Measurements from ENCODE around the gene GNAQ.

GNAQ gene

GRCh38 chr9:77957652-77958051 lies 74.0 kb downstream of the GNAQ start:
- intact Hi-C loops (cut with DNase I; ENCODE audit: low total_unique reads), result no loop called here
- no peak for DNase-seq
- Histone ChIP-seq H3K9me3 (no peaks in the 10 kb centered on the region), H3K36me3 (no peaks in the 10 kb centered on the region), H3K27ac (no peak overlapping the region), H3K4me3 (no peak overlapping the region), H3K4me1 (peaks cover 0 to 96% (median 45%) of the 10 kb centered on the region in 4 donors), H3K27me3 (no peaks in the 10 kb centered on the region)
- no peak for TF ChIP-seq CTCF (IDR thresholded peaks at IDR 0.05)

- intact Hi-C loops (cut with DNase I; ENCODE audit: low total_unique reads), result no loop called here
- no peak for TF ChIP-seq CTCF (IDR thresholded peaks at IDR 0.05)
Observed at GRCh38 chr9:77956555-77956954, 75.1 kb downstream of the GNAQ start.

GRCh38 chr9:77954666-77955015 lies 77.0 kb downstream of the GNAQ start:
- Histone ChIP-seq H3K9me3 (no peaks in the 10 kb centered on the region), H3K36me3 (no peaks in the 10 kb centered on the region), H3K4me3 (no peak overlapping the region), H3K4me1 (peaks cover 0 to 93% (median 41%) of the 10 kb centered on the region in 4 donors), H3K27me3 (no peaks in the 10 kb centered on the region), H3K27ac (peak overlapping the region; percentile 20 to 31)
- intact Hi-C loops (cut with DNase I; ENCODE audit: low total_unique reads), result no loop called here
- no peak for DNase-seq
- no peak for TF ChIP-seq CTCF (IDR thresholded peaks at IDR 0.05)

More at GRCh38 chr9:77956555-77956954, 75.1 kb downstream of the GNAQ start:
- H3K36me3 ChIP-seq, result no peaks in the 10 kb centered on the region
- H3K27ac ChIP-seq, result no peak overlapping the region
- peaks cover 0 to 96% (median 51%) of the 10 kb centered on the region in 4 donors for H3K4me1 ChIP-seq
- no peak for DNase-seq
- H3K27me3 ChIP-seq, result no peaks in the 10 kb centered on the region
- H3K4me3 ChIP-seq, result no peak overlapping the region
- no peaks in the 10 kb centered on the region for H3K9me3 ChIP-seq

DNA sequence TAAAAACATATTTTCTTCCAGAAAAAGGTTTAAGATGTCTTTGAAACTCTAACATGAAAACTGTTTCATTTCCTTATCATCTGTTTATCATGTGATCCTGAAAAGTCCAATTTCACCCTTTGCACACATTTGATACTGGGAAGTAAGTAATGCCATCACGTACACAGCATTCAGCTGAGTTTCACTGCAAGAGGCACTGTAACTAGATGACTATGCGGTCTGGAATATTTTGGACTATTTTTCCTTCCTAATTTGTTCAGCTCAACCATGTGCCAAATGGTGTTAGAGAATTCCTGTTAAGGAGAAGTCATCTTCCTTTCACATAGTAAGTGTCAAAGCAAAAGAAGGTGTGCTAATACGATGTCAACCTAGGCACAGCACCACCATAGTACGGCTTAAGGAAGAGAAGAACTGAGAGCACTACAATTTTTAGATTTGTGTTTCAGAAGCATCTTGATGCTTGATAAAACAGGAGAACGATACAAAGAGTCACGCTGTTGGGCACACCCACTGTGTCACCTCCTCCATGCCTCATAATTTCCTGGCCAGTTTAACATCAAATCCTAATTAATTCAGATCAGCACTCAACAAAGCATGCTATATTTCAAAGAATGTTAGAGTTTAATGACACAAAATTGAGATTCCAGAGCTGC lies 77.5 kb downstream of the GNAQ start:
- Histone ChIP-seq H3K36me3 (no peaks in the 10 kb centered on the region), H3K4me1 (peaks cover 0 to 97% (median 43%) of the 10 kb centered on the region in 4 donors), H3K9me3 (no peaks in the 10 kb centered on the region), H3K27me3 (no peaks in the 10 kb centered on the region), H3K27ac (peak overlapping the region; percentile 31 to 45), H3K4me3 (no peak overlapping the region)
- intact Hi-C loops (cut with DNase I; ENCODE audit: low total_unique reads), result no loop called here
- no peak for TF ChIP-seq CTCF (IDR thresholded peaks at IDR 0.05)
- DNase-seq, result no peak

GRCh38 chr9:77953590-77953989 lies 78.0 kb downstream of the GNAQ start:
- TF ChIP-seq CTCF (IDR thresholded peaks at IDR 0.05), result no peak
- intact Hi-C loops (cut with DNase I; ENCODE audit: low total_unique reads), result no loop called here
- no peak for DNase-seq
- no peak overlapping the region for H3K4me3 ChIP-seq
- no peaks in the 10 kb centered on the region for H3K27me3 ChIP-seq
- H3K4me1 ChIP-seq, result peaks cover 0 to 97% (median 45%) of the 10 kb centered on the region in 4 donors
- no peaks in the 10 kb centered on the region for H3K9me3 ChIP-seq
- peak overlapping the region; percentile 31 to 45 for H3K27ac ChIP-seq
- no peaks in the 10 kb centered on the region for H3K36me3 ChIP-seq

Data from tibial artery (tissue), 4 donors.